ENCODE data around the gene PMEPA1.

PMEPA1 gene

DNA sequence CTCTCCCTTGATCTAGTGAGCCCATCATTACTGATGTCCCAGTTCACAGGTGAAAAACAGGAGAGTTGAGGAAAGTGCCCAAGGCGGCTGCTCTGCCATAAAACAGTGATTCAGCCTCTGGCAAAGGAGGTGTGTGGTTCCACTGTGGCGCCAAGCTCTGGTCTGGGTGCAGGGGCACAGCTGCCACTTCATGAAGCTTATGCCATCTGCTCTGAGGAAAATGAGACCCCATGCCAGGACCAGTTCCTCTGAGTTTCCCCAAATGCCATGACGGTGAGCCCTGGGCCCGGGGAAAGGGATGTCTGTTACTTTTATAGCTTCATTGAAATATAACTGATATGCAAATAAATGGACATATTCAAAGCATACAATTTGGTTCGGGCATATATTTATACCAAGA lies 55.9 kb downstream of the PMEPA1 start:
- no peak for TF ChIP-seq CTCF (IDR thresholded peaks at IDR 0.05)
- peaks cover 8% of the 10 kb centered on the region for H3K36me3 Mint-ChIP-seq (ENCODE audit: low read depth)
- H3K27me3 Mint-ChIP-seq (ENCODE audit: low read depth, poor library complexity): peaks cover 5% of the 10 kb centered on the region
- no peak overlapping the region for H3K4me3 Mint-ChIP-seq
- no peak overlapping the region for H3K27ac Mint-ChIP-seq
- DNase-seq: no peak
- peaks cover 44% of the 10 kb centered on the region for H3K4me1 Mint-ChIP-seq
- no peaks in the 10 kb centered on the region for H3K9me3 Mint-ChIP-seq

DNA sequence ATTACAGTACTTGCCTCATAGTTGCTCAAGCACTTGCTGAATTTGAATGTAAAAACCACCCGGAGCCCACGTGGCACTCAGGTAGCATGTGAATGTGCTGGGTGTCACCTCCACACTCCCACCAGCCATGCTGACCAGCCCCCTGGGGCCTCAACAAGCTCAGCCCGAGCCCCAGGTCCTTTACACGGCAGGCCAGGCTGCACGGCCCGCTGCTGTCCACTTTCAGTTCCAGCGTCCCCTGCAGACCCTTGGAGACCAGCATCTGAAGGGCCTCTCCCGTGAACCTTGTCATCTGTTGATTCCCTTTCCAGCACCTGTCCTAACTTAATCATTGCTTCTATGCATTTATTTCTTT lies 56.3 kb downstream of the PMEPA1 start:
- H3K27me3 Mint-ChIP-seq (ENCODE audit: low read depth, poor library complexity): peaks cover 9% of the 10 kb centered on the region
- no peaks in the 10 kb centered on the region for H3K9me3 Mint-ChIP-seq
- no peak for TF ChIP-seq CTCF (IDR thresholded peaks at IDR 0.05)
- DNase-seq: no peak
- no peak overlapping the region for H3K4me3 Mint-ChIP-seq
- no peak overlapping the region for H3K27ac Mint-ChIP-seq
- H3K4me1 Mint-ChIP-seq: peaks cover 46% of the 10 kb centered on the region
- H3K36me3 Mint-ChIP-seq (ENCODE audit: low read depth): peaks cover 8% of the 10 kb centered on the region

- Mint-ChIP-seq H3K27ac (no peak overlapping the region), H3K36me3 (ENCODE audit: low read depth) (peaks cover 8% of the 10 kb centered on the region), H3K4me3 (no peak overlapping the region), H3K4me1 (peaks cover 53% of the 10 kb centered on the region), H3K27me3 (ENCODE audit: low read depth, poor library complexity) (peaks cover 13% of the 10 kb centered on the region), H3K9me3 (no peaks in the 10 kb centered on the region)
- DNase-seq: no peak
- TF ChIP-seq CTCF (IDR thresholded peaks at IDR 0.05): no peak
These were observed 56.9 kb downstream of the PMEPA1 start for GRCh38 chr20:57652606-57653545.

DNA sequence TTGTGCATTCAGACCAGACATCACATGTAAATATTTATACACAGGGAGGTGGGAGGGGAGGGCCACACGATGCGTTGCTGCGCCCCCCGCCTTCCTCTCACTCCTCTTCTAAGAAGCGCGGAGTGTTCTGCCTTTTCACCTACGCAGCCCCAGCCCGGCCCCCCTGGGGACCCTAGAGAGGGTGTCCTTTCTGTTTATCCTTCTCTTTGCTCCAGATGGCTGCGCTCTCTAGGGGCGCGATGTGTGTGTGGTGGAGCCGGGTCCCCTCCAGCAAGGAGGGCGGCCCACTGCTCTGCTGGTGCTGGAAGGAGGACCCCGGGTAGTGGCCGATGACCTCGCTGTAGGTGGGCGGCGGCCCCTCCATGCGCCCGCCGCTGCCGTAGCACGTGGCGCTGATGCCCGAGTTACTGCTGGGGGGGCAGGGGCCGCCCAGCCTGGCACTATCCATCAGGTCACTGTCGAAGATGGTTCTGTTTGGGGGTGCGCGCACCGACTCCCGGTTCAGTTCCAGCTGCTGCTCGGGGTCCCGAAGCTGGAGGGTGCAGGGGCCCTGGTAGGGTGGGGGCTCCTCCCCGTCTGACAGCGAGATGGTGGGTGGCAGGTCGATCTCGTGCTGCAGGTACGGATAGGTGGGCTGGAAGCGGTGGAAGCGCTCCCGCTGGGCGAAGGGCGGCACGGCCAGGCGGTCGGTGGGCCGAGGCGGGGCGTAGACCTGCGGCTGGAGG lies 57.8 kb downstream of the PMEPA1 start:
- Mint-ChIP-seq H3K36me3 (ENCODE audit: low read depth) (peaks cover 8% of the 10 kb centered on the region), H3K4me3 (no peak overlapping the region), H3K9me3 (no peaks in the 10 kb centered on the region), H3K27ac (no peak overlapping the region), H3K27me3 (ENCODE audit: low read depth, poor library complexity) (peaks cover 13% of the 10 kb centered on the region), H3K4me1 (peaks cover 53% of the 10 kb centered on the region)
- no peak for TF ChIP-seq CTCF (IDR thresholded peaks at IDR 0.05)
- DNase-seq: no peak

- peak overlapping the region; percentile 48 for H3K4me3 Mint-ChIP-seq
- DNase-seq: no peak
- H3K27ac Mint-ChIP-seq: no peak overlapping the region
These were observed 58.9 kb downstream of the PMEPA1 start for GRCh38 chr20:57650756-57651483.

More at GRCh38 chr20:57650756-57651483, 58.9 kb downstream of the PMEPA1 start:
- no peak for TF ChIP-seq CTCF (IDR thresholded peaks at IDR 0.05)
- H3K9me3 Mint-ChIP-seq: peaks cover 4% of the 10 kb centered on the region
- peaks cover 17% of the 10 kb centered on the region for H3K27me3 Mint-ChIP-seq (ENCODE audit: low read depth, poor library complexity)
- H3K4me1 Mint-ChIP-seq: peaks cover 53% of the 10 kb centered on the region
- H3K36me3 Mint-ChIP-seq (ENCODE audit: low read depth): peaks cover 12% of the 10 kb centered on the region
